Peyer's patch (tissue), 4 donors: ENCODE data around the gene PPIE.
"Not testable (repeated sequence)": the region's sequence is repeated elsewhere in the genome, so short reads cannot be mapped to it uniquely, and the experiment has no call there.

ENCODE experiments used
- CTCF ChIP-seq, 6 experiments: fragments of 450-650 bp in 4 of 6; fragments of 200-600 bp in 2 of 6; sonication (generic) in 1 of 6; IDR thresholded peaks; one replicate each; pipeline ENCODE4 v1.5.1; 2017 to 2019; ENCODE audit warnings: antibody characterized with exemption in 6 of 6, mild to moderate bottlenecking in 3 of 6, moderate library complexity in 1 of 6
- POLR2A ChIP-seq, 2 donors: fragments of 450-650 bp; IDR thresholded peaks; one replicate each; pipeline ENCODE4 v1.5.1; 2017; ENCODE audit warnings: antibody characterized with exemption in 2 of 2, mild to moderate bottlenecking in 2 of 2, moderate library complexity in 2 of 2

GRCh38 chr1:39764512-39764911 is 25.8 kb downstream of the PPIE start:
- TF ChIP-seq CTCF, POLR2A (IDR thresholded peaks at IDR 0.05): not testable (repeated sequence)
